H1 (cell line): ENCODE measurements around the gene STAT1. TPM values are rescaled to one million over a fixed set of nuclear protein-coding genes. Genes with fewer than 3 reads are reported as not detected.

Source experiments
- CBX8 ChIP-seq: fragments of 300-800, 300-1000 bp; sonication (generic); IDR thresholded peaks from 2 replicates; pipeline ENCODE4 v1.7.1; 2016; ENCODE audit warnings: low read depth, low read length, borderline replicate concordance
- CHD2 ChIP-seq: IDR thresholded peaks from 2 replicates; pipeline ENCODE4 v1.6.1; 2012; ENCODE audit warnings: low read length, improper control_type of control experiment
- polyA plus RNA-seq, 7 experiments: library from polyadenylated mRNA; depleted of rRNA in 3 of 7; stranded (reverse) in 5 of 7; unstranded in 2 of 7; fragments of >200 nt in 5 of 7; fragments of 200-250 nt in 2 of 7; gene quantifications; 1 replicate in 5 of 7; 2 replicates in 1 of 7; 4 replicates in 1 of 7; pipeline versions ENCODE4 v1.2.1 to v1.2.3, GENCODE V29; 2011 to 2013; ENCODE audit warnings: missing spikeins in 2 of 7, mixed read lengths in 2 of 7
- total RNA-seq: library from RNA; stranded (reverse); fragmentation: NEBNext Ultra II Directional; extraction: Animal tissue kit (Norgen Biotek cat#: 25700); gene quantifications from 2 replicates; pipeline ENCODE4 v1.2.1, GENCODE V29; 2021
- TF ChIP-seq, protein P1 (sequence below): fragments of 300-600 bp; sonication (generic); IDR thresholded peaks from 2 replicates; pipeline ENCODE4 v1.7.1; 2012; ENCODE audit warnings: low read length, moderate library complexity, mild to moderate bottlenecking, inconsistent platforms; ENCODE audit not compliant: insufficient replicate concordance

The STAT1 gene
- total and polyA plus RNA-seq, 2 of the 8 experiments (the other 6 are each of a cell fraction or from before 2014, with no cell fraction given): 20.3 to 43.0 TPM

DNA sequence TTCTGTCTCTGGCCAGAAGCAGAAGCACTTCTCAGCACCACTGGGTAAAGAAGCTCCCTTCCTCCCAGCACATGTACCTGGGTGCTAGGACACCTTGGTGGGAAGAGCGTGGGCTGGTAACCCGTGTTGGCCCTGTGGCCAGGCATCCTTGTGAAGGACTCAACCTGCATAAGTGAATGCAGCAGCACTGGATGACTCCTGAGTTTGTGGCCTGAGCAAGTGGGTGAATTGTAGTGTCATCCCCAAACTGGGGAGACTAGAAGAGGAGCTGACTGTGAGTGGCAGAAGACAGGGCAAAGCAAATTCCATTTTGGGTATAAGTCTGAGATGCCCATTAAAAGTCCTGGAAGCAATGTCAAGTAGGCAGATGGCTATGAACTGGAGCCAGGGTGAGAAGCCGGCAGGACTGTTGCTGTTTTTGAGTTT, 63.4 kb downstream of the STAT1 start (continued):
- TF ChIP-seq, protein P1, sequence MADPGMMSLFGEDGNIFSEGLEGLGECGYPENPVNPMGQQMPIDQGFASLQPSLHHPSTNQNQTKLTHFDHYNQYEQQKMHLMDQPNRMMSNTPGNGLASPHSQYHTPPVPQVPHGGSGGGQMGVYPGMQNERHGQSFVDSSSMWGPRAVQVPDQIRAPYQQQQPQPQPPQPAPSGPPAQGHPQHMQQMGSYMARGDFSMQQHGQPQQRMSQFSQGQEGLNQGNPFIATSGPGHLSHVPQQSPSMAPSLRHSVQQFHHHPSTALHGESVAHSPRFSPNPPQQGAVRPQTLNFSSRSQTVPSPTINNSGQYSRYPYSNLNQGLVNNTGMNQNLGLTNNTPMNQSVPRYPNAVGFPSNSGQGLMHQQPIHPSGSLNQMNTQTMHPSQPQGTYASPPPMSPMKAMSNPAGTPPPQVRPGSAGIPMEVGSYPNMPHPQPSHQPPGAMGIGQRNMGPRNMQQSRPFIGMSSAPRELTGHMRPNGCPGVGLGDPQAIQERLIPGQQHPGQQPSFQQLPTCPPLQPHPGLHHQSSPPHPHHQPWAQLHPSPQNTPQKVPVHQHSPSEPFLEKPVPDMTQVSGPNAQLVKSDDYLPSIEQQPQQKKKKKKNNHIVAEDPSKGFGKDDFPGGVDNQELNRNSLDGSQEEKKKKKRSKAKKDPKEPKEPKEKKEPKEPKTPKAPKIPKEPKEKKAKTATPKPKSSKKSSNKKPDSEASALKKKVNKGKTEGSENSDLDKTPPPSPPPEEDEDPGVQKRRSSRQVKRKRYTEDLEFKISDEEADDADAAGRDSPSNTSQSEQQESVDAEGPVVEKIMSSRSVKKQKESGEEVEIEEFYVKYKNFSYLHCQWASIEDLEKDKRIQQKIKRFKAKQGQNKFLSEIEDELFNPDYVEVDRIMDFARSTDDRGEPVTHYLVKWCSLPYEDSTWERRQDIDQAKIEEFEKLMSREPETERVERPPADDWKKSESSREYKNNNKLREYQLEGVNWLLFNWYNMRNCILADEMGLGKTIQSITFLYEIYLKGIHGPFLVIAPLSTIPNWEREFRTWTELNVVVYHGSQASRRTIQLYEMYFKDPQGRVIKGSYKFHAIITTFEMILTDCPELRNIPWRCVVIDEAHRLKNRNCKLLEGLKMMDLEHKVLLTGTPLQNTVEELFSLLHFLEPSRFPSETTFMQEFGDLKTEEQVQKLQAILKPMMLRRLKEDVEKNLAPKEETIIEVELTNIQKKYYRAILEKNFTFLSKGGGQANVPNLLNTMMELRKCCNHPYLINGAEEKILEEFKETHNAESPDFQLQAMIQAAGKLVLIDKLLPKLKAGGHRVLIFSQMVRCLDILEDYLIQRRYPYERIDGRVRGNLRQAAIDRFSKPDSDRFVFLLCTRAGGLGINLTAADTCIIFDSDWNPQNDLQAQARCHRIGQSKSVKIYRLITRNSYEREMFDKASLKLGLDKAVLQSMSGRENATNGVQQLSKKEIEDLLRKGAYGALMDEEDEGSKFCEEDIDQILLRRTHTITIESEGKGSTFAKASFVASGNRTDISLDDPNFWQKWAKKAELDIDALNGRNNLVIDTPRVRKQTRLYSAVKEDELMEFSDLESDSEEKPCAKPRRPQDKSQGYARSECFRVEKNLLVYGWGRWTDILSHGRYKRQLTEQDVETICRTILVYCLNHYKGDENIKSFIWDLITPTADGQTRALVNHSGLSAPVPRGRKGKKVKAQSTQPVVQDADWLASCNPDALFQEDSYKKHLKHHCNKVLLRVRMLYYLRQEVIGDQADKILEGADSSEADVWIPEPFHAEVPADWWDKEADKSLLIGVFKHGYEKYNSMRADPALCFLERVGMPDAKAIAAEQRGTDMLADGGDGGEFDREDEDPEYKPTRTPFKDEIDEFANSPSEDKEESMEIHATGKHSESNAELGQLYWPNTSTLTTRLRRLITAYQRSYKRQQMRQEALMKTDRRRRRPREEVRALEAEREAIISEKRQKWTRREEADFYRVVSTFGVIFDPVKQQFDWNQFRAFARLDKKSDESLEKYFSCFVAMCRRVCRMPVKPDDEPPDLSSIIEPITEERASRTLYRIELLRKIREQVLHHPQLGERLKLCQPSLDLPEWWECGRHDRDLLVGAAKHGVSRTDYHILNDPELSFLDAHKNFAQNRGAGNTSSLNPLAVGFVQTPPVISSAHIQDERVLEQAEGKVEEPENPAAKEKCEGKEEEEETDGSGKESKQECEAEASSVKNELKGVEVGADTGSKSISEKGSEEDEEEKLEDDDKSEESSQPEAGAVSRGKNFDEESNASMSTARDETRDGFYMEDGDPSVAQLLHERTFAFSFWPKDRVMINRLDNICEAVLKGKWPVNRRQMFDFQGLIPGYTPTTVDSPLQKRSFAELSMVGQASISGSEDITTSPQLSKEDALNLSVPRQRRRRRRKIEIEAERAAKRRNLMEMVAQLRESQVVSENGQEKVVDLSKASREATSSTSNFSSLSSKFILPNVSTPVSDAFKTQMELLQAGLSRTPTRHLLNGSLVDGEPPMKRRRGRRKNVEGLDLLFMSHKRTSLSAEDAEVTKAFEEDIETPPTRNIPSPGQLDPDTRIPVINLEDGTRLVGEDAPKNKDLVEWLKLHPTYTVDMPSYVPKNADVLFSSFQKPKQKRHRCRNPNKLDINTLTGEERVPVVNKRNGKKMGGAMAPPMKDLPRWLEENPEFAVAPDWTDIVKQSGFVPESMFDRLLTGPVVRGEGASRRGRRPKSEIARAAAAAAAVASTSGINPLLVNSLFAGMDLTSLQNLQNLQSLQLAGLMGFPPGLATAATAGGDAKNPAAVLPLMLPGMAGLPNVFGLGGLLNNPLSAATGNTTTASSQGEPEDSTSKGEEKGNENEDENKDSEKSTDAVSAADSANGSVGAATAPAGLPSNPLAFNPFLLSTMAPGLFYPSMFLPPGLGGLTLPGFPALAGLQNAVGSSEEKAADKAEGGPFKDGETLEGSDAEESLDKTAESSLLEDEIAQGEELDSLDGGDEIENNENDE: no peak
- TF ChIP-seq CHD2 (no peak), CBX8 (no peak)
- TF ChIP-seq, all 59 proteins: peak for 0
